Activated CD4-positive, alpha-beta T cell treated with anti-CD3 and anti-CD28 coated beads, Interleukin-2, amount 50 U/mL, for 4 hours (primary cell): ENCODE measurements around the gene ATXN7L1.

Source experiments
- DNase-seq, 2 experiments: peaks; one replicate each; pipeline ENCODE4 v3.0.0-alpha.2; 2020

The ATXN7L1 gene

GRCh38 chr7:105639667-105640493 lies 236.5 kb downstream of the ATXN7L1 start:
- no peak for DNase-seq

- DNase-seq: no peak
Measured at GRCh38 chr7:105638902-105639495, 237.4 kb downstream of the ATXN7L1 start.

GRCh38 chr7:105638334-105638733 lies 238.1 kb downstream of the ATXN7L1 start:
- no peak for DNase-seq

- no peak for DNase-seq
Measured at GRCh38 chr7:105637755-105638154, 238.6 kb downstream of the ATXN7L1 start.

- no peak for DNase-seq
Measured at GRCh38 chr7:105636982-105637381, 239.4 kb downstream of the ATXN7L1 start.

GRCh38 chr7:105635197-105635596 lies 241.2 kb downstream of the ATXN7L1 start:
- no peak for DNase-seq

GRCh38 chr7:105625986-105626385 lies 250.4 kb downstream of the ATXN7L1 start:
- DNase-seq: no peak

- DNase-seq: no peak
Measured at GRCh38 chr7:105623906-105624305, 252.5 kb downstream of the ATXN7L1 start.

GRCh38 chr7:105623378-105623777 lies 253.0 kb downstream of the ATXN7L1 start:
- no peak for DNase-seq

- DNase-seq: no peak
Measured at GRCh38 chr7:105622106-105622731, 254.2 kb downstream of the ATXN7L1 start.

- DNase-seq: no peak
Measured at GRCh38 chr7:105621617-105622016, 254.8 kb downstream of the ATXN7L1 start.

GRCh38 chr7:105621176-105621575 lies 255.2 kb downstream of the ATXN7L1 start:
- DNase-seq: no peak

GRCh38 chr7:105619590-105619989 lies 256.8 kb downstream of the ATXN7L1 start:
- no peak for DNase-seq

GRCh38 chr7:105618016-105618296 lies 258.4 kb downstream of the ATXN7L1 start:
- no peak for DNase-seq

GRCh38 chr7:105617280-105618015 lies 259.0 kb downstream of the ATXN7L1 start:
- DNase-seq: no peak

GRCh38 chr7:105614341-105614840 lies 262.0 kb downstream of the ATXN7L1 start:
- DNase-seq: no peak

GRCh38 chr7:105613611-105614330 lies 262.6 kb downstream of the ATXN7L1 start:
- no peak for DNase-seq

GRCh38 chr7:105612806-105613205 lies 263.6 kb downstream of the ATXN7L1 start:
- DNase-seq: no peak

GRCh38 chr7:105611856-105612775 lies 264.3 kb downstream of the ATXN7L1 start:
- no peak for DNase-seq

GRCh38 chr7:105610165-105610930 lies 266.1 kb downstream of the ATXN7L1 start:
- DNase-seq: no peak
